NCI-H446 (cell line): ENCODE measurements around the gene PDLIM7.
"Not testable (repeated sequence)": the region's sequence is repeated elsewhere in the genome, so short reads cannot be mapped to it uniquely, and the experiment has no call there.

Experiments
- DNase-seq, 2 experiments: peaks; one replicate each; lab custom pipeline; 2025; lab: John Stamatoyannopoulos, UW

Gene PDLIM7, protein sequence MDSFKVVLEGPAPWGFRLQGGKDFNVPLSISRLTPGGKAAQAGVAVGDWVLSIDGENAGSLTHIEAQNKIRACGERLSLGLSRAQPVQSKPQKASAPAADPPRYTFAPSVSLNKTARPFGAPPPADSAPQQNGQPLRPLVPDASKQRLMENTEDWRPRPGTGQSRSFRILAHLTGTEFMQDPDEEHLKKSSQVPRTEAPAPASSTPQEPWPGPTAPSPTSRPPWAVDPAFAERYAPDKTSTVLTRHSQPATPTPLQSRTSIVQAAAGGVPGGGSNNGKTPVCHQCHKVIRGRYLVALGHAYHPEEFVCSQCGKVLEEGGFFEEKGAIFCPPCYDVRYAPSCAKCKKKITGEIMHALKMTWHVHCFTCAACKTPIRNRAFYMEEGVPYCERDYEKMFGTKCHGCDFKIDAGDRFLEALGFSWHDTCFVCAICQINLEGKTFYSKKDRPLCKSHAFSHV

DNA sequence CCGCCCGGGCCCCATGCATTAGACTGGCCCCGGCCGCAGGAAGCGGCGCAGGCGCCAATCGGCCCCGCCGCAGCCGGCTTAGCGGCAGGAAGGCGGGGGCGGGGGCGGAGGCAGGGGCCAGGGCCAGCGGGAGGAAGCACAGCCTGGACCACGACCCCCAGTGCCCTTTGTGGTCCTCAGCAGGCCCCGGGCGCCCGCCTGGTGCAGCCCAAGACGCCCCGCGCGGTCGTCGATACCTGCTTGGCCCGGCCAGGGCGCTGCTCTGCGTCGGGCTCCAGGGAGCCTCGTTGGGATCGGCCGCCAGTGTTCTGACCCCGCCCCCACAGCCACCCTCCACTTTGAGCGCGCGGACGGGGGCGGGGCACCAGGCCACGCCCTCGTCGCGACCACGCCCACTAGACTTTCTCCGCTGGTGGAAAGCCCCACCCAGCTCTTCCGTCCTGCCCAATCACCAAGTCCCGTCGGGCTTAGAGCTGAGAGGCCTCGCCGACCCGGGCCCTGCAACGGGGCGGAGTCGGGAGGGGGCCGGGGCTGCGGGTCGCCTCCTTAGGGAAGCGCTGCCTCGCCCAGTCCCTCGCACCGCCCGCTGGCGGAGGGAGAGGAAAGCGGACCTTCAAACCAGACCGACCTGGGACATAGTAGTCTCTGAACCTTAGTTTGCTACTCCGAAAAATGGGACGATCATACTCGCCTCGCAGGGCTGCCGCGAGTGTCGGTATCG, at the start of gene PDLIM7:
TSS of gene PDLIM7 (minus strand) at position 313 of the 721 bp plus-strand sequence. CDS start 1,092 bp downstream, outside the sequence.
- peak; percentile 66 to 97 for DNase-seq

DNA sequence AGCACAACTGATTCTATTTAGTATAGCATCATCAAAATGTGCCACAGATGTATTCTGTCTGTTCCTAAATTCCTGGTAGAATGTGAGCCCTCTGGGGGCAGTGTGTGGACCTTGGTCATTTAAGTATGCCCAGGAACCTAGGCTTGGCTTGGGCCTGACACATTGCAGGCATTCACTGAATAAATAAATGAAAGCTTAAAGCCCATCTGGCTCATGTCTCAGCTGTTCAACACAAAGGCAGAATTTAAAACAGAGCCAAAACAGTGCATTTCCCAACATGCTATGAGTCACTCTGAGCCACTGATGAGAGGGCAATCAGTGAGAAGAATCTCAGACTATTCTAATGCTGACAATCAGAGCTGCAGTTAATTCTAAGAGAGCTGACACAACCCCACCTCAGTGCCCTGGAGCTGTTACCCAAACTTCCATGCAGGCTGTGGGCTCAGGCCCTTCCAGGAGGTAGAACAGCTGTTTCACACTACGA, 48.9 kb upstream of the PDLIM7 start:
- peak; percentile 10 to 71 for DNase-seq

DNA sequence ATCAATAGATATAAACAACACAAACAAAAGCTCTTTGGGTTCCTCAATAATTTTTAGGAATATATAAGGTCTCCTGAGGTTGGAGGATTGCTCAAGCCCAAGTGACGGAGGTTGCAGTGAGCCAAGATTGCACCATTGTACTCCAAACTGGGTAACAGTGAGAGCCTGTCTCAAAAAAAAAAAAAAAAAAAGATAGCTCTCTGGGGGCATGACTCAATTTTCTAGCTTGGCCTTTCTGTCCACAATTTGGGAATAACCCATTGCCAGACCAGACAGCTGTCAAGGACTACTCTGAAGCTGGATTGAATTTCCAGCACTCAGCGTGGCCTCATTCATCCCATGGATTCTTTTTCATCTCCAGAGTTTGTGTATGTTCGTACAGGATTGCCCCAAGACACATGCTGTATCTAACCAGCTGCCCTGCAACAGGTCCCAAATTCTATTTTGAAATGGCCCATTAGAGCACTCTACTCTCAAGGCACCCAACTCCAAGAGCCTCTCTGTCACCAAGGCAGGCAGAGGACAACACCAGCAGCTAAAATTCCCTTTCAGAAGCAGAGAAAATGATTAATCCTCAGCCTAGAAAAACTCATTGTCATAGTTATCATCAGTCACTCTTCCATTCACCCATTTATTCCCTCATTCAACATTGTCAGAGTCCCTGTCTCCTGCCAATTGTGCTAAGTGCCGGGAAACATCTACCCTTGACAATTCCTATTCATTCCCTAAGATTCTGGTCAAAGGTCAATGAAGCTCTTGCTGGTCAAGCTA, 48.3 kb upstream of the PDLIM7 start:
- DNase-seq: peak; percentile 6 to 59

DNA sequence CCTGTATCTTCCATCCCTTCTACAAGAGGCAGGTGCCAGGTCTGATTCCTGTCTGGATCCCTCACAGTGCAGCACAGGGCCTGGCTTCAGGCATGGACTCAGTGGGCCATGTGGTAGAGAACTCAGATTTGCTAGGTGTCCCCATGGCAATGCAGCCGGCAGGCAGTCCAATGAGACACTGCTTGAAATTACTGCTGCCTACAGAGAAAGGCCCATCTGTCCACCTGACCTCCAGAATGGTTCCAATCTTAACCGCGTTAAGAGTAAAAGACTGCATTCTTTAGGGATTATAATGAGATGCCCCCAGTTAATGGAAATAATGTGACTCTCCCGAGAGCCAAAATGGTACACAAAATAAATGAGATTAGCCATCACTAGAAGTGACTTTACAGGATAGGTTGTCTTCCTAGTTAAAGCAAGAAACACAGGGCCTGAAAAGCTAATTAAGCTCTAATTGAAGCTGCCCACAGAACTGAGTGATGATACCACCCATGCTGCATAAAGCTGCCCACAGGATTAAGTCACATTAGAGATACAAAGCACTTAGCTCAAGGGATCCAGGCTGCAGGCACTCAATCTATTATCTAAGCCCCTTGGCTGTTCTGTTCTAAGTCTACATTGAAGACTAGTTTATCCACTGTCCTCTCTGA, 45.5 kb upstream of the PDLIM7 start:
- DNase-seq: no peak

DNA sequence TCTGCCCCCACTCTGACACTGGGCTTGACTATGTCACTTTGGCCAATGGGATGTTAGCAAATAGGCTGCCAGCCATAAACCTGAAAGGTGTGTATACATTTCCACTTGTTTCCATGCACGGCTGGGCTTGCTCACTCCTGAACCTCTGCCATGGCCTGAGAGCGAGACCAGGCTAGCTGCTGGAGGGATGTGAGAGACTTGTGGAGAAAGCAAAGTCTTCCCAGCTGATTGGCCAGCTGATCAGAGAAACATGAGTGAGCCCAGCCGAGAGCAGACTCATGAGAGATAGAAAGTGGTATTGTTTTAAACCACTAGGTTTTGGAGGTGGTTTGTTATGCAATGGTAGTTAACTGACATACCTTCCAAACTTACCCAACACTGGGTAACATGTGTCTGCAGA, 43.0 kb upstream of the PDLIM7 start:
- no peak for DNase-seq

DNA sequence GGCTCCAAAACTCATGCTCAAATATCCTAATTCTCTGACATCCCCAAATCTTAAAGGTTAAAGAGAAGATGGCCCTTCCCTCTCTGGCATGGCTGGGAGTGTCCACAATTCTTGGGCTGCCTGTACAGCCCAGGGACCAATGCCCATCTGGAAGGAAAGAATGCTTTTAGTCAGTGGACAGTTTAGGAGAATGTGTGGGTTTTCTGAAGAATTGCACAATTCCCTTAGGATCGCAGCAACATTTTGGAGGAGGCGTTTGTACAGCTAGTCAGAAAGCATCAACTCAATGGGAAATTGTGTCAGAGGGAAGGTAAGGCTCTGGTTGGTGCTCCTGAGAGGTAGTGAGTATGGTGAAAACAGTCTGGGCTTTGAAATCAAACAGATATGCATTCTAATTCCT, 42.0 kb upstream of the PDLIM7 start:
- DNase-seq: no peak

DNA sequence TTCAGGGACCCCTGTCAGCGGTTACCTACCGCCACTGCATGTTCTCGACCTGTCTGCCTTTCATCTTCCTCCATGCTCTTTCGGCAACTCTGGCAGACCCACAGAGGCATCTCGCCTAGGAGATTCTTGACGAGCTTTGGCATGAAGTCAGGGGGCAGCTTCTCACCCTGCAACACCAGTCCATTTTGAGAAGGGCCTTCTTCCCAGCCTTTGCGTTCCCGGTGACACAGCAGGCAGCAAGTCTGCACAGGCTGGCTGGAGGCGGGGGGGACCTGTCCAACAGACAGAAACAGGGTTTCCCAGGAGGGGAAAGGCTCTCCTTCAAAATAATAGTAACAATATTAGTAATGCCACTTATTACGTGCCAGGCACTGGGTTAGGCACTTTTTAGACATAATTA, 41.5 kb upstream of the PDLIM7 start:
- DNase-seq: no peak

DNA sequence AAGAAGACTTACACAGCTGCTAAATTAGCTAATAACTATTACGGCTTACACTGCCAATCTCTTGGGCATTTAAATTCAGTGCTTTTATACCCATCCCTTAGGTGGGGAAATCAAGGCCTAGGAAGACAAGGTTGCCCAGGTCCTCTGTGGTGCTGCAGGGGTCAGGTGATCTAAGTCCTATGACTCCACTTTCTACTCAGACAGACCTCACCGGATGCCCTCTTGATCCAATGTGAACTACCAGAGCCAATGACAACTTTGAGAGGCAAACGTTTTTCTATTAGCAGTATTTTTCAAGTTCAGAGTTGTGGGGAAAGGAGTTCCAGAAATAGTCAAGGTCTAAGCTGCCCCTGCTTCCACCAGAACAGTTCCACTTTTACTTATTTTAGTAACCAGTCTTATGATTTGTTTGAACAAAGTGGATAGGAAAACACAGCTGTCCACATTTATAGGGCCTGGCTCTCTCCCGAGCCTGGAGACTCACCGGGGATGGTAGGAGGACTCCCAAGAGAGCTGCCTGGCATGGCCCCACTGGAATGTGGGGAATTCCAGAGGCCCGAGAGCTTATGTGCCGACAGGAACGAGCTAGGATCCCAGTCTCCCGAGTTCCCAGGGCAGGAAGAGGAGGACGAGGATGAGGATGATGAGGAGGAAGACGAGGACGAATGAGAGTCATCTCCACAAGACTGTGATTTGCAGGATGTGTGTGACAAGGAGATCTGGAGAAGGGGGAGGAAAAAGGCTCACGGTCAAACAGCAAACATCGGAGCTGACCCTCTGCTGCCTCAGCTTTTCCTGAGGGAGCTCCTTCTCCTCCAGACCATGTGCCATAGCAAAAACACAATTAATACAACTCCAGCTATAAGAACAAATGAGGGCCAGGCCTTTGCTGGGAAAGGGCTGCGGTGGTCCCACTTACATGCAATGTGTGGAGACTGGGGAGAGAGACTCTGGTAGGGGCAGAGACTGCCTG, 40.3 kb upstream of the PDLIM7 start:
- no peak for DNase-seq

DNA sequence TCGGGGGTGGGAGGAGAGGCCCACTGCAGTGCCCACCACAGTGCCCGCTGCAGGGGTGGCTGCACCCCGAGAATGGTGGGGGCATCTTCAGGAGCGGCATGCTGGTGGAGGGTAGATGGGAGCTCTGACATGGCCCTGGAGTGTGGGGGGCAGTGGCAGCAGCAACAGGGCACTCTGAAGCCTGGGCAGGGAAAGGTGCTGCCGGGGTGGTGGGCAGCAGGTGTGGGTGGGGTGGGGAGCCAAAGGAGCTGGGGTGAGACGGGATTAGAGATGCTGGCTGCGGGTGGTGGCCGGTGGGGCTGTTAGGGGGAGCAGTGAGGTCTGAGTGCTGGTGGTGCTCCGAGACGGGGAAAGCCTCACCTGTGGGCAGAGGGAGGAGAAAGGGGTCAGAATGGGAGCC, 39.0 kb upstream of the PDLIM7 start:
- no peak for DNase-seq

DNA sequence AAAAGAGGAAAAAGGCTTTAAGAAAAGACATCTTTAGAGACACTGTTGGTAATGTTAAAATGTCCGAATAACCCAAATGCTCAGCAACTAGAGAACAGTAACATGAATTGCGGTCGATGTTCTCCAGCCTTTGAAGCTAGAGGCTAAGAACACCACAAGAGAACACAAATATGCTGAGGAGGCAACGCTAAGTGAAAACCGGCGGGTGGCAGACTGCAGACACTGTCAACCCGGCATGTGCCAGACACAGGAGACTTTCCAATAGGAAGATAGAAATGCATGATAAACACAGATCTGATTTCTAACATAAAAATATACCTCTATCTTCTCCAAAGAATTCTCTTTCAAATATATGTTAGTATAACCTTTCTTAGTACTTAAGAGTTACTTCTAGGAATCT, 37.7 kb upstream of the PDLIM7 start:
- no peak for DNase-seq

DNA sequence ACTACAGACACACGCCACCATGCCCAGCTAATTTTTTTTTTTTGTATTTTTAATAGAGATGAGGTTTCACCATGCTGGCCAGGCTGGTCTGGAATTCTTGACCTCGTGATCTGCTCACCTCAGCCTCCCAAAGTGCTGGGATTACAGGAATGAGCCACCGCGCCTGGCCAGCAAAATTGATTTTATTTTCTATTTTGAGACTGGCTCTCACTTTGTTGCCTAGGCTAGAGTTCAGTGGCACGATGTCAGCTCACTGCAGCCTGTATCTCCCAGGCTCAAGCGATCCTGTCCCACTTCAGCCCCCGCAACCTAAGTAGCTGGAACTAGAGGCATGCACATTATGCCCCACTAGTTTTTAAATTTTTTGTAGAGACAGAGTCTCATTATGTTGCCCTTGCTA, 37.0 kb upstream of the PDLIM7 start:
- not testable (repeated sequence) for DNase-seq

DNA sequence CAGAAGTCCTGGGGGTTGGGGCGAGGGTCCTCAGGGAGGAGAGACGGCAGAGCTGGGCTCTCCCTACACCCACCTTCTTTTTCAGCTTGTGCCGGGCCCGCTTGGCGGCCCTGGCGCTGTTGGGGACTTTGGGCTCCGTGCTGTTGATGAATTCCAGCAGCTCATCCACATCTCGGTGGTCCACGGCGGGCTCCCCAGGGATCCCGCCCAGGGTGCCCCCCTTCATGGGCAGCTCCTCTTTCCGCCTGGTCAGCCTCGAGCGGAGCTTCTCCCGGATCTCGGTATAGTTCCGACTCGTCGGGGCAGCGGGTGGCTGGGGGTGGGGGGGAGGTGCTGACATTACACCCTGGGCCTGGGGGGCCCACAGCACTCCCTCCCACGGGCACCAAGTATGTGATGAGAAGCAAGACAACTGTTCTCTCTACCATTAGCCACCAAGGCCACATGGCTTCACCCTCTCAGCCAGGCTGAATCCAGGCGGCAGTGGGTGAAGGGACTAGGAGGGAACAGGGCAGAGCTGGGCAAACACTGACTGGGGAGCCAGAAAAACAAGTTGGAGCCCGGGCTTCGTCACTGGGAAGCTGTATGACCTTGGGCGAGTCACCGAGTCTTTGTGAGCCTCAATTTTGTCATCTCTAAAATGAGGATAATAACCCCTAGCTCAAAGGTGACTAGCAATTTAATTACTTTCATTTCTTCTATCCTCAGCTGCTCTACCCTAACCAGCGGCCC, 34.0 kb upstream of the PDLIM7 start:
- no peak for DNase-seq

DNA sequence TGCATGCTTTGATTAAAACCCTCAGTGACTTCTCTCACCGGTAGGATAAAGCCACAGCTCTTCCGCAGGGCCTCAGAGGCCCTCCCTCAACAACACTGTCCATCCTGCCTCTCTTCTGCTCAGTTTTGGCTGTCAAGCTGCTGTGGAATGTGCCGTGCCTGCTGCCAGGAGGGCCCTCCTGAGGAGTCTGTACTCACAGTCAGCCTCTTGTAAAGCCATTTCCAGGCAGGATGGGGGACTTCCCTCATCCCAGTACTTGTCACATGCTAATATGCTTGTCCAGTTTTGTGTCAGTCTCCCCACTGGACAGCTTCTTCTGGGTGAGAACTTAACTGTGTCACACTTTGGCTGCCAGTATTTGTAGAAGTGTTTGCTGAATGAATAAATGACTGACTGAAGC, 33.2 kb upstream of the PDLIM7 start:
- no peak for DNase-seq

DNA sequence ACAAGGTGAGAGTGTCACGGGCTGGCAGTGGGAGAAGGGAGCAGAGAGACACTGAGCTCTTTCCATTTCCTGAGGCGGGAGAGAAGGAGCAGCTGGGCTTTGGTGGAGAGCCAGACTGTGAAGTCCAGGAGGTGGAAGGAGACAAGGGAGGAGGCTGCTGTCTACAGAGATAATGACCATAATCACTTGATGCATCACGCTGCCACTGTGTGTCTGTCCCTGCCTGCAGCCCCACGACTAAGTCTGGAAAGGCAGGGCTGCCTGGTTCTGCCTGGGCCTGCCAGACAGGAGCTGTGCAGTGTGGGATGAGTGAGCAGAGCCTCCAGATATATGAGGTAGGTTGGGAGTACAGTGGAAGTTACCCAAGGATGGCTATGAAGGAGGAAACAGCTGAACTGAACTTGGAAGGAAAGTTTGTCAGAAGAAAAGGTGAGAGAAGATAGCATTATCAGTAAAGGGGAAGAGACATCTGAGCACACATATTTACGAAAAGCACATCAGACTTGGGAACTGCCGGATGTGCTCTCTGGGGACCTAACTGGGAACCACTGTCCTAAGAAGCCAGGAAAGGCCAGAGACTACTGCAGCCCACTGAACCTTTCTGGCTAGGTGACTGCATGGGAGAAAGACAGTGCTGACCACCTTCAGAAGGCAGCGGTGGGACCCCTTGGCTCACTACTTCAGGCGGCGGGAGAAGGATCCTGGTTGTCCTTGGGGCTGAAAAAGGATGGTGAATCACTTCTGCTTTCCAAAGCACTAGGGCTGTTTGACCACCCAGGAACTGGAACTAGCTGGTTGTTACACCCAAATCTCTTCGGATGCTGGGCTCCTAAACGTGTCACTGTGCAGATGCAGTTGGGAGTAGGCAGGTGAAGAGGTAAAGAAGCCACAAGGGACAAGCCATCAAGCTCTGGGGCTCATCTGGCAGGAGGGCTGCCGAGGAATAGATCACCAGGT, 32.1 kb upstream of the PDLIM7 start:
- no peak for DNase-seq

DNA sequence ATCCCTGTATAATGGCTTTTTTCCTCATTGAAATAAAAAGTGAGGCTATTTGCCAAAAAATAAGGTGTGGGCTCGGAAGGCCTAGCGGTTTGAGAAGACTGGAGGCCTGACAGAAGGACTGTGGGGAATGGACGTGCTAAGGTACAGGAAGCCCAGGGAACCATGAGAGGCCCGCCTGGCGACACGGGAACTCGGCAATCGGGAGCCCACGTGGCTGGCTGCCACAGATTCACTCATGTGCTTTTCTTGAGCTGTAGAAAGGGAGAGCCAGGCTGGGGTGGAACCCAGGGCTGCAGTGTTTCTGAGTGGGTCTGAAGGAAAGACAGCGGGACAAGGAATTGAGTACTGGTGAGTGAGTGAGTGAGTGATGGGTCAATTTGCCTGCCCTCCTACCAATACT, 31.2 kb upstream of the PDLIM7 start:
- DNase-seq: no peak

DNA sequence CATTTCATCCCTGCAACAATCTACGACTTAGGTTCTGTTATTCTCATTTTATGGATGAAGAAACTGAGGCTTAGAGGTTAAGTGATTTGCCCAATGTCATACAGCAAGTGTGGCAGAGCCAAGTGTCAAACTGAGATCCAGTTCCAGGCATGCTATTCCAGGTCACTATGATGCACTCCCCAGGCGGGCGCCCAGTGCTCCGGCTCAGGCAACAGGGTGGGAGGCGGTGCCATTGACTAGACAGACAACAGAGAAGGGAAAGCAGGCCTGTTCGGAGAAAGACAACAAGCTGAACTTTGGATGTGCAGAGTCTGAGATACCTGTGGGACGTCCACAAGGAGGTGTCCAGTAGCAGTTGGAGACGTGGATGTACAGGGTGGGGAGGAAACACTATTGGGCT, 30.2 kb upstream of the PDLIM7 start:
- DNase-seq: no peak

DNA sequence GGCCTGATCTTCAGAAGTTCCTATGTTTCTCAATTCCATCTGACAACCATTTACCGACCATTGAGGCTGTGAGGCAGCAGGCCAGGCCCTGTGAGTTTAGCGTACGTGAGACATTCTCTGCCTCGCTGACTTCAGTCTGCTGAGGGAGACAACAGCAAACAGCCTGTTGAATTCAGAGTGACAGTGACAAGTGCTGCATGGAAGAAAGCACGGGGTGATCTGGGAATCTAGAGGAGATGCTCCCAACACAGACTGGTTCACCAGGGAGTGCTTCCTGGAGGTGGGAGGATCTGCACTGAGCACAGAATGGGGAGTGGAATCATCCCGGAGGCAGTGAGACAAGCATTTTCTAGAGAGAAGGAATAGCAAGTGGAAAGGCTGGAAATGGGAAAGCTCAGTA, 29.4 kb upstream of the PDLIM7 start:
- no peak for DNase-seq

DNA sequence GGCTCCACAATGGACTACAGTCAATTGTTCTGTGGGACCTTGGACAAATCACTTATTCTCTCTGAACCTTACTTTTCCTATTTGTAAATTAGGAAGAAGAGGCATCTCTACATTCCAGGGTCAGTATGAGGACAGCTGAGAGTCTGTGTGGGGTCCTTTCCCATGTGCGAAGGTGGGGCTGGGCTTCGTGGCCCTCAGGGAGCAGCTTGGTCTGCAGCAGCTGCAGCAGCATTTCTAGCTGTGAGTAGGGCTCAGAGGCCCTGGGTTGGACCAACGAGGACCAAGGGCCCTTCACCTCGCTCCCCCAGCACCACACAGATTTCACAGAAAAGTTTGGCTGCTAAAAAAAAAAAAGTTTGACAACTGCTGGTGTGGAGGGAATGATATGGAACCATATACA, 28.8 kb upstream of the PDLIM7 start:
- no peak for DNase-seq
